CD4-positive, alpha-beta T cell (primary cell): Measurements from ENCODE around the gene C17orf75. TPM values are rescaled to one million over a fixed set of nuclear protein-coding genes. Genes with fewer than 3 reads are reported as not detected.

Source experiments
- ATAC-seq: fragments of 200-7000 bp; cut with Tn5 transposase; one replicate; pipeline ENCODE4 v1.10.0; 2022; ENCODE audit warnings: mild to moderate bottlenecking; ENCODE audit not compliant: poor library complexity
- CTCF ChIA-PET: fragments of 350-600 bp; sonication (Branson Sonifier 250); formaldehyde crosslinking; loops from one replicate; lab custom pipeline; 2021; ENCODE audit warnings: antibody characterized with exemption, inconsistent platforms; lab: Charles Lee
- POLR2A ChIA-PET: fragments of 350-600 bp; sonication (Branson Sonifier 250); formaldehyde crosslinking; loops from one replicate; lab custom pipeline; 2021; ENCODE audit warnings: antibody characterized with exemption, inconsistent platforms; lab: Charles Lee
- DNase-seq, 14 experiments: peaks; one replicate each; pipeline ENCODE4 v3.0.0-alpha.2; 2013 to 2020; ENCODE audit warnings: mixed read lengths in 2 of 14
- H3K27ac ChIP-seq, 2 donors: one replicate each; pipeline versions ENCODE4 v1.5.1 to v1.7.0; 2013; ENCODE audit warnings: low read length in 2 of 2, low read depth in 1 of 2, mild to moderate bottlenecking in 1 of 2
- H3K27me3 ChIP-seq, 2 experiments: 1 replicate in 1 of 2; 2 replicates in 1 of 2; pipeline versions ENCODE4 v1.6.1 to v1.7.0; 2013; ENCODE audit warnings: low read length in 2 of 2, control low read depth in 1 of 2, mild to moderate bottlenecking in 1 of 2, moderate library complexity in 1 of 2; ENCODE audit not compliant: insufficient read depth in 2 of 2, control insufficient read depth in 1 of 2
- H3K36me3 ChIP-seq: one replicate; pipeline ENCODE4 v1.6.1; 2013; ENCODE audit warnings: low read length, control low read depth; ENCODE audit not compliant: insufficient read depth
- H3K4me1 ChIP-seq: one replicate; pipeline ENCODE4 v1.6.1; 2013; ENCODE audit warnings: low read length, control low read depth; ENCODE audit not compliant: insufficient read depth
- H3K4me3 ChIP-seq: one replicate; pipeline ENCODE4 v1.5.1; 2013; ENCODE audit warnings: mild to moderate bottlenecking, low read length, moderate library complexity
- H3K9me3 ChIP-seq, 2 experiments: 1 replicate in 1 of 2; 2 replicates in 1 of 2; pipeline versions ENCODE4 v1.6.1 to v1.7.0; 2013; ENCODE audit warnings: low read length in 2 of 2, mild to moderate bottlenecking in 2 of 2, control low read depth in 1 of 2, moderate library complexity in 1 of 2; ENCODE audit not compliant: control insufficient read depth in 1 of 2, insufficient read depth in 1 of 2
- H3K27ac Mint-ChIP-seq: one replicate; pipeline ENCODE4 v1.8.0; 2020; ENCODE audit warnings: mixed read lengths
- H3K27me3 Mint-ChIP-seq: one replicate; pipeline ENCODE4 v1.8.0; 2021; ENCODE audit warnings: mixed read lengths
- H3K36me3 Mint-ChIP-seq: one replicate; pipeline ENCODE4 v1.8.0; 2021; ENCODE audit warnings: low read depth, mixed read lengths
- H3K4me1 Mint-ChIP-seq: one replicate; pipeline ENCODE4 v1.8.0; 2021; ENCODE audit warnings: low read depth, mixed read lengths
- H3K4me3 Mint-ChIP-seq: one replicate; pipeline ENCODE4 v1.8.0; 2020; ENCODE audit warnings: mild to moderate bottlenecking, mixed read lengths
- H3K9me3 Mint-ChIP-seq: one replicate; pipeline ENCODE4 v1.8.0; 2020; ENCODE audit warnings: mixed read lengths
- CTCF ChIP-seq: fragments of 200-600 bp; IDR thresholded peaks from one replicate; pipeline ENCODE4 v1.8.0; 2022; ENCODE audit warnings: antibody characterized with exemption, mild to moderate bottlenecking
- intact Hi-C, 2 experiments: fragments of 100-400 bp; cut with DNase I in 1 of 2; cut with micrococcal nuclease in 1 of 2; formaldehyde crosslinking; loops; one replicate each; pipeline versions ENCODE4 v1.15.1 to v1.9.0; 2023 to 2025; cut with DNase I, micrococcal nuclease
- total RNA-seq, 174 experiments: library from RNA in 2 of 174; stranded (reverse) in 2 of 174; gene quantifications; one replicate each; pipeline ENCODE4 v1.2.3 and lab custom pipeline; 2021 to 2026

Gene C17orf75
- total RNA-seq, 2 experiments from 2014 or later: 12.8 to 15.9 TPM

- Mint-ChIP-seq H3K9me3 (no peaks in the 10 kb centered on the region), H3K36me3 (no peaks in the 10 kb centered on the region)
- CTCF ChIA-PET: no interaction called here
Observed at GRCh38 chr17:32297860-32298259, 44.1 kb downstream of the C17orf75 start.

GRCh38 chr17:32297424-32297823, 44.5 kb downstream of the C17orf75 start:
- no peaks in the 10 kb centered on the region for H3K4me1 ChIP-seq
- ATAC-seq (no peak), DNase-seq (no peak)
- H3K9me3 Mint-ChIP-seq: no peaks in the 10 kb centered on the region
- intact Hi-C loops: no loop called here
- H3K27ac Mint-ChIP-seq: no peak overlapping the region
- H3K36me3 Mint-ChIP-seq: no peaks in the 10 kb centered on the region
- H3K36me3 ChIP-seq: no peaks in the 10 kb centered on the region
- POLR2A ChIA-PET: no interaction called here
- no peaks in the 10 kb centered on the region for H3K4me1 Mint-ChIP-seq
- H3K4me3 Mint-ChIP-seq: no peak overlapping the region
- H3K27me3 ChIP-seq: no peaks in the 10 kb centered on the region
- no peaks in the 10 kb centered on the region for H3K9me3 ChIP-seq
- H3K27ac ChIP-seq: no peak overlapping the region
- TF ChIP-seq CTCF: no peak
- no peak overlapping the region for H3K4me3 ChIP-seq
- no peaks in the 10 kb centered on the region for H3K27me3 Mint-ChIP-seq
- CTCF ChIA-PET: no interaction called here

More at GRCh38 chr17:32297860-32298259, 44.1 kb downstream of the C17orf75 start:
- Histone ChIP-seq H3K4me1 (no peaks in the 10 kb centered on the region), H3K9me3 (no peaks in the 10 kb centered on the region), H3K27me3 (no peaks in the 10 kb centered on the region), H3K36me3 (no peaks in the 10 kb centered on the region), H3K27ac (no peak overlapping the region), H3K4me3 (no peak overlapping the region)
- ATAC-seq (no peak), DNase-seq (no peak)
- H3K4me1 Mint-ChIP-seq: no peaks in the 10 kb centered on the region
- POLR2A ChIA-PET: no interaction called here
- H3K27me3 Mint-ChIP-seq: no peaks in the 10 kb centered on the region
- H3K27ac Mint-ChIP-seq: no peak overlapping the region
- TF ChIP-seq CTCF: no peak
- no peak overlapping the region for H3K4me3 Mint-ChIP-seq
- intact Hi-C loops: no loop called here

- no peak for DNase-seq
- ChIA-PET POLR2A (no interaction called here), CTCF (no interaction called here)
- intact Hi-C loops: no loop called here
- H3K9me3 ChIP-seq: no peaks in the 10 kb centered on the region
- no peak overlapping the region for H3K4me3 Mint-ChIP-seq
- TF ChIP-seq CTCF: no peak
- no peaks in the 10 kb centered on the region for H3K9me3 Mint-ChIP-seq
- H3K4me1 ChIP-seq: no peaks in the 10 kb centered on the region
- H3K4me1 Mint-ChIP-seq: no peaks in the 10 kb centered on the region
- ATAC-seq: no peak
- H3K27ac ChIP-seq: no peak overlapping the region
- no peaks in the 10 kb centered on the region for H3K27me3 ChIP-seq
- peaks cover 9% of the 10 kb centered on the region for H3K27me3 Mint-ChIP-seq
- H3K36me3 ChIP-seq: no peaks in the 10 kb centered on the region
- H3K27ac Mint-ChIP-seq: no peak overlapping the region
- no peaks in the 10 kb centered on the region for H3K36me3 Mint-ChIP-seq
- no peak overlapping the region for H3K4me3 ChIP-seq
Observed at GRCh38 chr17:32292094-32292493, 49.9 kb downstream of the C17orf75 start.
